NAMALWA (cell line): ENCODE results near the gene TMEM52.
"Not testable (repeated sequence)": the region's sequence is repeated elsewhere in the genome, so short reads cannot be mapped to it uniquely, and the experiment has no call there.

Experiments
- DNase-seq: peaks from one replicate; pipeline ENCODE4 v3.0.0-alpha.2; 2015; ENCODE audit warnings: low spot score

TMEM52 gene

DNA sequence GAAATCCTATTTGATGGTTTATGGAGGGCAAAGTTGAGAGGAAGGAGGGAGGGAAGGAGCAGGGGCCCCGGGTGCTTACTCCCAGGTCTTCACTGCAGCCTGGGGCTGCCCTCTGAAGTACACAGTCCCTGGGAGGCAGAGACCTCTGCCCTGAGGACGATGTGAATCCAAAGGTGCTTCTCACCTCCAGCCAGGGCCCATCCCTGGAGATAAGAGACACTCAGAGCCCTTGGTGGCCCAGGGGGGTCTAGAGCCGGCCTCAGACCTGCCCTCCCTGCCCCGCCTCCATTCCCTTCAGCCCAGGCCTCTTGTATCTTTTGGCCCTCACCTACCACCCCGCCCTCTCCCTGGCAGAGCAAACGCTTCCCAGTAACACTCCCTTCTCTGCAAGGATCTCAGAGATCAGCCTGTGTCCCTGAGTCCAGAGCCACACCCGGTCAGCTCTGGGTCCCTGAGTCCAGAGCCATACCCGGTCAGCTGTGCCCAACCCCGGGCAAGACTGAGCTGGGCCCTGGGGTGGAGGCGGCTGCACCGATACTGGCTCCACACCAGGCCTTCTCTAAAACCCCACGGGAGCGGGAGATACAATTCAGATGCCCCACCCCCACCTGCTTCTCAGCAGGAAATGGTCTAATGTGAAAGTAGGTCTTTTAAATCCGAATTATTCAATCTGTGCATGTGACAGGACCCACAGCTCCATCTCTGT, 24.6 kb downstream of the TMEM52 start:
- DNase-seq, result no peak

DNA sequence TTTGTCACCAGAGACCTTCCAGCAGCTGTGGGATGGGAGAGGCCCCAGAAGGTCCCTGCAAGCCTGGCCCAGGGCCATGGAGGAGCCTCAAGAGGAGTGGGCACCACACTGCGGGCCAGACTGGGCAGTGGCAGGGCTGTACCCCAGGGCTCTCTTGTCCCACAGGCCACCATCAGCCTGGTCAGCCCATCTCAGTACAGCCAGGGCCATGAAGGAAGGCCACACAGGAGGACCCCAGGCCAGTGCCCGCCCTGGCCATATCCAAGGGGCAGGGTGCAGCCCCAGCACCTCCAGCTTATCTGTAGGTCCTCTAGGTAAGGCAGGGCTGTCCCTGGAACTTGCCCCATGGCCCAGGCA, 25.1 kb downstream of the TMEM52 start:
- no peak for DNase-seq

DNA sequence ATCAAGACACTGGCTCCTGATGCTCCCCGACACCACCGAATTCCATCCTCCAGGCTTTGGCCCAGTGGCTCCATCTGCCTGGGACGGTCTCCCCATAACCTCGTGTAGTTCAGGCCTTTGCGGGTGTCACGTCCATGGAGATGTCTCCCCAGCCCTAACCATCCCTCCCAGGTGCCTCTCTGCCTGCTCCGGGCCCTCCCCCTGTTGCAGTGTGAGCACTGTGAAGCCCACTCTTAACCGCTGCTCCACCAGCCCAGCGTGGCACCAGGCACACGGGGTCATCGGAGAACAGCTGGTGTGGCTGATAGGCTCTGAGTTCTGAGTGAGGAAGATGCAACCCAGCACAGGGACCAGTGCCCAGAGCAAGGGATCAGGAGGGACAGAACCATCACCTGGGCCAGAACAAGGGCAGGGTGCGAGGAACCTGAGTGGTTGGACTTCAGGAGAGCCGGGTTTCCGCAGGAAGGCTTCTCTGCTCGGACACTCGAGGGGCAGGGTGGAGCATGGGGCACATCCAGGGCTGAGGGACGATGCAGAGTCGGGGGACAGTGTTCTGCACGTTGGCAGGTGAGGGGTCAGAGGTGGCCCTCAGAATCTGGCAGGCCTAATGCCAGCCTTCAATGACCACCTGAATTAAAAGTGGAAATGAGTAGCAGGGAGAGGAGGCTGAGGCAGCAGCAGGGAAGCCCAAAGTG, 25.6 kb downstream of the TMEM52 start:
- DNase-seq, result no peak

DNA sequence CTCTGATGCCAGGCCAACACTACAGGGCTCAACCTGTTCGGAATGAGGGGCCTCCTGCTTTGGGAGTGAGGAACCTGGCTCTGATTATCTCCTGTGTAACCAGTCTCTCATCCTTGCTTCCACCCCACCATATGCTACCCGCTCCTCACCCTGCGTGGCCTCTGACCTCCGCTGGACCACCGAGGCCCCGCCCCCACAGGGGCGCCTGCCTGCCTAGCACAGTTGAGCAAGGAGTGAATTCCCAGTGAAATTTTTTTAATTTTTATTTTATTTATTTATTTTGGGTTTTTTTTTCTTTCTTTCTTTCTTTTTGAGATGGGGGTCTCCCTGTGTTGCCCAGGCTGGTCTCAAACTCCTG, 26.3 kb downstream of the TMEM52 start:
- DNase-seq, result no peak

DNA sequence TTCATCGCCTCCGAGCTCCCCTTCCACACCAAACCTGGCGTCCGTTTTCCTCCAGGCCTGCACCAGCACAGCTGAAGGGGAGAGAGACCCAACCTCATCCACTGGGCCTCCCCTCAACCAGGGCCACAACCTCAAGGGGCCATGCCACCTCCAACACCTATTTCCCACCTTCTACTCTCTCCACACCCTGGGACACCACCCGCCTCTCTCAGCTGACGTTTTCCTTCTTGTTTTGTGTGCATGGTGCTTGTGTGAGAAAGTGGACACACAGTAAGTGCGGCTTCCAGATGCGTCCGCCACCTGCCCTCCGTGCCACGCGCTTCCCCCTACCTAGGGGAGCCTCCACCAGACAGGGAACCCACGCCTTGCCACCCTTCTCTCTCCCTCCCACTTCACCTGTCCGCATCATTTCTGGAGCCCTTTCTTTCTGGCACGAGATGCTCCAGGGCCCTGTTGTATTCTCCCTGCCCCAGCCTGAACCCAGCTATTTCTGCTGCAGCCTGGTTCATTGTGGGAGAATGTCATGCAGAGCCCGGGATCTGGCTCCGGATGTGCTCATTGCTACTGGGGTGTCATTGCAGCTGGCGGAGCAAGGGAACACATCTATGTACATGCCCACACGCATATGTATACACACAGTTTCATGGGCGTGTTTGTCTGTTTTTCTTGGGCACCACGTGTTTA, 26.9 kb downstream of the TMEM52 start:
- DNase-seq, result no peak

DNA sequence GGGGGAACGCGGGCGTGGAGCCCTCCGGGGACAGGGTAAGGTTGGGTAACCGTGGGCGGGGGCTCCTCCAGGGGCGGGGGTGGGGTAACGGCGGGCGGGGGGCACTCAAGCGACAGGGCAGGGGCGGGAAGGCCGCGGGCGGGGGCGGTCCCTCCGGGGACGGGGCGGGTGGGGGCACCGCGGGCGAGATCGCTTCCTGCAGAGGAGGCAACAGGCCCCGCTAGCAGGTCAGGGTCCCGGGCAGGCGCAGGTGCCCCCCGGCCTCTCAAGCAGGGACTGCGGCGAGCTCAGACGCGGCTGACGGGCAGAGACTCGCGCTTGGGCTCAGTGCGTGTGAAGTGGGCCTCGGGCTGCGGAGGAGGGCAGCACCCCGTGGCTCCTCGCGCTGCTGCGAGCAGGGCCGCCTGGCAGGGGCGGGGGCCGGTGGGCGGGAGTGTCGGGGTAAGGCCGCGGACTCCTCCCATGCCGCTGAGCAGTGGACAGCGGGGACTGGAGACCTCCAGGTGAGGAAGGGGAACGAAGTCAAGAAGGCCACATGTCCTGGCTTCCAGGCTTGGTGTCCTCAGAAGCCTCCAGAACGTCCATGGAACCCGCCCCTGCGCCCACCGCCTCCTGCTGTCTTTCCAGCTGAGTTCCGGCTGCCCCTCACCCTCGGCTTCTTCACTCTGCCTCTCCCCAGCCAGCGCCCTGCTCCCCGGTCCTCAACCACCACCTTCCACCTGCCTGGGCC, 27.6 kb downstream of the TMEM52 start:
- DNase-seq, result peak; percentile 76

DNA sequence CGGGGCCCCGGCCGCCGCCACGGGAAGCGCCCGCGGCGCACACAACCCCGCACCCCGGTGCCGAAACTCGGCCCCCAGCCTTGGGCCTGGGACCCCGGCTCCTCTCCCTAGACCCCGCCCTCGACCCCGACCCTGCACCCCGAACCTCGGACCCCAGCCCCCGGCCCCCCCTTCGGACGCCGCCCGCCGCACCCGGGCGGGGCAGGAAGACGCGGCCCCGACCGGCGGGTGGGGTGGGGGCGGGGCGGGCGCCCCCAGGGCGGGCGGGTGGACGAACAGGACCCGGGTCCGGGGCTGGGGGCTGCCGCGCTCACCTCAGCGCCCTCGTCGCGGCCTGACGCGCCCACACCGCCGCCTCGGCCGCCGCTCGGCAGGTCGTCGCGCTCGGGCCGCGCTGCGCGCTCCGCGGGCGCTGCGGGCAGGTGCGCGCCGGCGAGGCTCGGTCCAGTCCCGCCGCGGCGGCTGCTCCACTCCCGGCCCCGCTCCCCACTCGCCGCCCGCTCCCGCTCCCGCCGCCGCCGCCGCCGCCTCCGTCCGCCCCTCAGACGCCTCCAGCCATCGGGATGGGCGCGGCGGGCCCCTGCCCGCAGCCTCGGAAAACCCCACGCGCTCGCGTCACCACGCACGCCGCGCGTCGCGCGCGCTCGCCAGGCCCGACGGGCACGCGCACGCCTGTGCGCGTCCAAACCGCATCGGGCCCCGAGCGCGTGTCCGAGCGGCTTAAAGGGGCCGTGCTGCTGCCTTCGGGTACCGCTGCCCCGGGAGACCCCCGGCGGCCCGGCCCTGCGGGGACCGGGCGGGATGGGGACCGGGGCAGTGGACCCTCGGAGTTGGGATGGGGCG, 28.4 kb downstream of the TMEM52 start, which contains the start of gene GNB1:
TSS of gene GNB1 (minus strand) at position 582 of the 843 bp plus-strand sequence. CDS start 65,634 bp downstream, outside the sequence.
- peak; percentile 93 for DNase-seq

DNA sequence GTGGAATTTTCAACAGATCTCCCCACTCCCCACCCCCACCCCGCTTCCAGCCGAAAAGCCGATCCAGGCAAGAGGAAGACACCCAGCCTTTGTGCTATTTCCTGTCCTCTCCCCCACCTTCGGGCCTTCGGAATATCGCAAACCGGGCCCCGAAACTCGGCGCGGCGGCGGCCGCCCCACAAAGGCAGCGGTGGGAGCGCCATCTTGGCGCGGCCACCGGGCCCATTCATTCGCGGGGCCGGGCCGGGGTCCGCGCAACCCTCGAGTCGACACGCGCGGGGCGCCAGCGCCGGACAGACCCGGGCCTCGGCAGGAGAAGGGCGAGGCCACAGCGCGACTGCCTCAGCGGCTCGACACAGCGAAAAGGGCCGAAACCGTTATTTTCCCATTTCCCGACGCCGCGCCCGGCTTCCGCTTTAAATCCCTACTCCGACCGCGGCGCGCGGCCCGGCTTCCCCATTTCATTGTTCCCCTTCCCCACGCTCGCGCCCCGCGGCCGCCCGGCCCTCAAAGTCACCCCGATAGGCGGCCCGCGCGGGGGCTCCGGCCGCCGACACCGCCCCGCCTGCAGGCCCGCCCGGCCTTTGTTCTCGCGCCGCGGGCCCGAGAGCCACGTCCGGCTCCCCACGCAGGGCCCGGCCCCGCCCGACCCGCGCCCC, 29.1 kb downstream of the TMEM52 start:
- DNase-seq, result peak; percentile 69

DNA sequence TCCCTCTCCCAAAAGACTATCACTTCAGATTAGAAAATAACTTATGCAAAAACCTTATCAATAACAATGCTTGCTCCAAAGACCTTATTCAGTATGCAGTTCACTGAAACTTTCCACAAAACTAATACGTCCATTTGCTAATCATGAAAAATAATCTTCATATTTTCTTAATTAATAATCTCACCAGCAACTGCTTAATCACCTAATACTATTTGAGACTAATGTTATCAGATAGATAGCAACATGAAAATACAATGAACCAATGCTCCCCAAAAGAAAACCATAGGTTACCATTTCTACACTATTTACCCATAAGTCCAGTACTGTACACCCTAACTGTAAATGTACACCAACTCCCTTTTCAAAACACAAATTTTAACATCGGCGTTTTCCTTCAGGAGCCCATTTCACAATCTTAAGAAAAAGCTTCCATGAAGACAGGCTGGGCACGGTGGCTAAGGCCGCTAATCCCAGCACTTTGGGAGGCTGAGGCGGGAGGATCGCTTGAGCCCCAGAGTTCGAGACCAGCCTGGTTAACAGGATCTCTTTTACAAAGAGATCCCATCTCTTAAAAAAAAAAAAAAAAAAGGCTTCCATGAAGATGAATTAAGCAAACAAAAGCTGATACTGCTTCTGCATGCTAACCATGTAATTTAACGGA, 29.9 kb downstream of the TMEM52 start:
- DNase-seq, result peak; percentile 41

DNA sequence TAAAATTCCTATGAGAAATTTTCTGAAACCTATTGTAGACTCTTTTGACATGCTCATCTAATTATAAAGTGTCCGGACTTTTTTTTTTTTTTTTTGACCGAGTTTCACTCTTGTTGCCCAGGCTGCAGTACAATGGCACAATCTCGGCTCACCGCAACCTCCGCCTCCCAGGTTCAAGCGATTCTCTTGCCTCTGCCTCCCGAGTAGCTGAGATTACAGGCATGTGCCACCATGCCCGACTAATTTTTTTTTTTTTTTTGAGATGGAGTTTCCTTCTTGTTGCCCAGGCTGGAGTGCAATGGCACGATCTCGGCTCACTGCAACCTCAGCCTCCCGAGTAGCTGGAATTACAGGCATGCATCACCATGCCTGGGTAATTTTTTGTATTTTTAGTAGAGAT, 35.2 kb downstream of the TMEM52 start:
- not testable (repeated sequence) for DNase-seq

DNA sequence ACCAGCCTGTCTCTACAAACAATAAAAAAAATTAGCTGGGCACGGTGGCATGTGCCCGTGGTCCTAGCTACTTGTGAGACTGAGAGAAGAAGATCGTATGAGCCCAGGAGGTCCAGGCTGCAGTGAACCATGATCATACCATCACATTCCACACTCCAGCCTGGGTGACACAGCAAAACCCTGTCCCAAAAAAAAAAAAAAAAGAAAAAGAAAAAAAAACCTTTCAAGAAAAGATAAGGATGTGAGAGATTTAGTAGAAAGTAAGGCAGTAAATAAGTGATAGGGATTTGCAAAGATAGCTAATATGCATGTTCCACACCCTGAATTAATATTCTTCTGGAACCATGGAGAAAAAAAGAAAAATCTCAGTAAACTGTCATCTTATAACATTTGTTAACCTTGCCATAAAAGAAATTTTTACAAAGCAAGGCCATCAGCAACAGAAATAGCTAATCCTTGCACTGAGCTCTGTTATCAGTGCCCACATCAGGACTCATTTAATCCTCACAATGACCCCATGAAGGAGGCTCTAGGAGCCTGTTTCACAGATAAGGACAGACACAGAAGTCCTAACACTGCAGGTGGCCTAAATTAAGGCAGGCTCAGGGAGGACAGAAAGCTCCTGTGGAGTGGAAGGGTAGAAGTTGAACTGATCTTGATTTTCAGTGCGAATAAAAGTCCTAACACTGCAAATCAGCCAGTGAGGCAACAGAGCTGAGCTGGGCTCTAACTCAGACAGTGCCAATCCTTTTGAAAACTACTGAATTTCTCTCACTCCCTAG, 35.8 kb downstream of the TMEM52 start:
- DNase-seq, result peak; percentile 41

DNA sequence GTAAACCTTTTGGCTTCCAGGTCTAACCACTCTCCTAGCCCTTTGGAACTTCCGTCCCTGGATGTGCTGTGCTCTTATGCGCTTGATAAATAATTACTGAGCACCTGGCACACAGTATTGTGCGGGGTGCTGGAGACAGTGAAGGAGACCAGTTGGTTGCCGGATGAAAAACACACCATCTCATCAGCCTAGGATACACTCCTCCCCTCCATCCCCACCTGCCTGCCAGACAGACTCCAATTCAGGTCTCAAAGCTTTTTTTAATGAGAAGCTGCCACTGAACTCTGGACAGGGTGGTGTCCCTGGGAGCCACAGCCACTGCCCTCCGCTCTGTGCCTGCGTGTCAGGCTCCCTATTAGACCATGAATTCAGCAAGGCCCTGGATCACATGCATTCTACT, 37.4 kb downstream of the TMEM52 start:
- no peak for DNase-seq

DNA sequence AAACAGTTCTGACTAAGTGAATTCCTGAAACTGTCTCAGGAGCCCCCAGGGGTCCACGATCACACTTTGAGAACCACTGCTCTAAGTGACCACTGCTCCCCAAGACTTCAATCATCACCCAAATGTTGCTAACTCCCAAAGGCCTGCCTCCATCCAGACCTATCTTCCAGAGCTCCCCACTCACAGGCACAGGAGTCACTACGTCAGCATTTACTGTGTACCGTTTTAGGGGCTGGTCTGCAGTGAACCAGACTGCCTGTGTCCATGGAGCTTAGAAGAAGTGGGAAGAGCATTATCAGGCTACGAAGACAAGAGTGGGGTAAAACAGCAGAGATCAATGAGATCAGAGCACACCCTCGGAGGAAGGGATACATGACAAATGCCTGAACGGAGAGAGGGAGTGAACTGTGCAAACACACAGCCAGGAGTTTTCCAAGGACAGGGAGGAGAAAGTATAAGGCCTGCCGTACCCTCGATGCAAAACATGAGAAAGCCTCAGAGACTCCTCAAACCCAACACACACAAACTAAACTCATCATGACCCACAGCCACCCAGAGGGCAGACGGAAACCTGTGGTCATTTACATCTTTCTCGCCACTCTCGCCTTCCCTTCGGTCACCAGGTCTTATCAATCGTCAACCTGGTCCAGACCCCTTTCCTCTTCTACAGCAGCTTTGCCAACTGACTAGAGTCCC, 38.3 kb downstream of the TMEM52 start:
- no peak for DNase-seq

DNA sequence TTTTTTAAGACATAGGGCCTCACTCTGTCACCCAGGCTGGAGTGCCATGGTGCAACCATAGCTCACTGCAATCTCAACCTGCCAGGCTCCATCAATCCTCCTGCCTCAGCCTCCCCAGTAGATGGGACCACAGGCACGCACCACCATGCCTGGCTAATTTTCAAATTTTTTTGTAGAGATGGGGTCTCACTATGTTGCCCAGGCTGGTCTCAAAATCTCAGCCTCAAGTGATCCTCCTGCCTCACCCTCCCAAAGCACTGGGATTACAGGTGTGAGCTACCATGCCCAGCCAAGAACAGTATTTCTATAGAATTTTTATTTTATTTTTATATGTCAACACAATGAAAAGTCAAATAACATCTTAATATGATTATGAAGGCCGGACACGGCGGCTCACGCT, 39.1 kb downstream of the TMEM52 start:
- no peak for DNase-seq

DNA sequence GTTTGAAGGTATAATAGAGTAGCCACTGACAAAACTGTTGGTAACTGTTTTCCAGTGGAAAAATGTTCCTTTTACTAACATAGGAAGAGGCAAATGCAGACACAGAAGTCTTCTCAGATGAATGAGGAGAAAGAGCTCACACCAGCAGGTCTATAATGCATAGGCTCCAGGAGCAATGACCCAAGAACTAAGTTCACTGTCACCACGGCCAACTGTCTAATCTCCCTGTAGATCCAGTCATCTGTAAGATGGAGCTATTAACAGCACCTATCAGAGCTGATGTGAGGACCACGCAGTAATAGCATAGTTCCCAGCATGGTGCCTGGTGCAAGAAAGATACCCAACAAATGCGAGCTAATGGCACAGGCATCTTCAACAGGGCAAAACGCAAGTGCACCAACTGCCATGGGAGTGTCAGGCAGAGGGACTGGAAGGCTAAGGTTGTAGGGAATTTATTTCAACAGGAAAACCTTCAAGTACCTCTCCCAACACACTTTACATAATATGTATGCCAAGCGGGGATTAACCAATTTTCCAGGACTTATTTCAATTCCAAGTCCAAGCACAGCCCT, 41.1 kb downstream of the TMEM52 start:
- DNase-seq, result no peak

DNA sequence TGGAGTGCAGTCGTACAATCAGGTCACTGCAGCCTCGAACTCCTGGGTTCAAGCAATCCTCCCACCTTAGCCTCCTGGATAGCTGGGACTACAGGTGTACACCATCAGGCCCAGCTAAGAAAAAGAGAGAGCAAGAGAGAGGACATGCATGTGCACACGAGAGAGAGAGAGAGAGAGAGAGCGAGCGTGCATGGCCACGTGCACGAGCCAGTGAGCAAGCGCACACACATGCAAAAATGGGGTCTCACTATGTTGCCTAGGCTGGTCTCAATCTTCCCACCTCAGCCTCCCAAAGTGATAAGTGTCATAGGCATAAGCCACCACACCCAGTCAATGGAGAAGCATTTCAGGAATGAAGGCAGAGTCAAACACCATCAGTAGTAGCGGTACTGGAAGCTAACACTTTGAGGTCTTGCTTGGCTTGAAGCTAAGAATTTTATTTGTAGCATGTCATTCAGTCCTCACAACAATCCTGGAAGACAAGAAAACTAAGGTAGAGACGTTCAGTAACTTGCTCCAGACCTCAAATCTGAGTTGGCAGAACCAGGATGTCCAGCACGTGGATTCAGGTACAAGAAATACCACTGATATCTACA, 42.6 kb downstream of the TMEM52 start:
- no peak for DNase-seq

DNA sequence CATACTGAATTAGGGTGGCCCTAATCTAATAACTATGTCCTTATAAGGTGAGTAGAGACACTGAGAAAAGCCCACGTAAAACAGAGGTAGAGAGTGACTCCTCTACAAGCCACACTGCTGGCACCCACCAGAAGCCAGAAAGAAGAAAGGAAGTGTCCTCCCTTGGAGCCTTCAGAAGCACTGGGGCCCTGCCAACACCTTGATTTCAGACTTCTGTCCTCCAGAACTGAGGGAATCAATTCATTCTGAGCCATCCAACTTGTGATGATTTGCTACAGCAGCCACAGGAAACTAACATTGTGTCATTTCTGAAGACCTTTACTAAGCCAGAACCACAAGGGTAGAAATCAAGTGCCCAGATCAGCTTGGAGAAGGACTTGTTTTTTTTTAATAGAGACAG, 43.1 kb downstream of the TMEM52 start:
- no peak for DNase-seq

DNA sequence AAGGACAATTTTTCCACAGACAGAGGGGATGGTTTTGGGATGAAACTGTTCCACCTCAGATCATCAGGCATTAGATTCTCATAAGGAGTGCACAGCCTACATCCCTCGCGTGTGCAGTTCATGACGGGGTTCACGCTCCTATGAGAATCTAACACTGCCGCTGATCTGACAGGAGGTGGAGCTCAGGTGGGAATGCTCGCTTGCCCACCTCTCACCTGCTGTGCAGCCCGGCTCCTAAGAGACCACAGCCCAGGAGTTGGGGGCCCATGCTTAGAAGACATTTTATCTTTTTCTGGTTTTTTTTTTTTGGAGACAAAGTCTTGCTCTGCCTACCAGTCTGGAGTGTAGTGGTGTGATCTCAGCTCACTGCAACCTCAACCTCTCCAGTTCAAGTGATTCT, 44.2 kb downstream of the TMEM52 start:
- DNase-seq, result no peak
